Peyer's patch (tissue), 4 donors: Measurements from ENCODE around the gene BANP.
"Not testable (repeated sequence)": the region's sequence is repeated elsewhere in the genome, so short reads cannot be mapped to it uniquely, and the experiment has no call there.

Experiments
- POLR2A ChIP-seq, 2 donors: fragments of 450-650 bp; IDR thresholded peaks; one replicate each; pipeline ENCODE4 v1.5.1; 2017; ENCODE audit warnings: antibody characterized with exemption in 2 of 2, mild to moderate bottlenecking in 2 of 2, moderate library complexity in 2 of 2
- TF ChIP-seq, protein P1 (sequence below), 6 experiments: fragments of 450-650 bp in 4 of 6; fragments of 200-600 bp in 2 of 6; sonication (generic) in 1 of 6; IDR thresholded peaks; one replicate each; pipeline ENCODE4 v1.5.1; 2017 to 2019; ENCODE audit warnings: antibody characterized with exemption in 6 of 6, mild to moderate bottlenecking in 3 of 6, moderate library complexity in 1 of 6

DNA sequence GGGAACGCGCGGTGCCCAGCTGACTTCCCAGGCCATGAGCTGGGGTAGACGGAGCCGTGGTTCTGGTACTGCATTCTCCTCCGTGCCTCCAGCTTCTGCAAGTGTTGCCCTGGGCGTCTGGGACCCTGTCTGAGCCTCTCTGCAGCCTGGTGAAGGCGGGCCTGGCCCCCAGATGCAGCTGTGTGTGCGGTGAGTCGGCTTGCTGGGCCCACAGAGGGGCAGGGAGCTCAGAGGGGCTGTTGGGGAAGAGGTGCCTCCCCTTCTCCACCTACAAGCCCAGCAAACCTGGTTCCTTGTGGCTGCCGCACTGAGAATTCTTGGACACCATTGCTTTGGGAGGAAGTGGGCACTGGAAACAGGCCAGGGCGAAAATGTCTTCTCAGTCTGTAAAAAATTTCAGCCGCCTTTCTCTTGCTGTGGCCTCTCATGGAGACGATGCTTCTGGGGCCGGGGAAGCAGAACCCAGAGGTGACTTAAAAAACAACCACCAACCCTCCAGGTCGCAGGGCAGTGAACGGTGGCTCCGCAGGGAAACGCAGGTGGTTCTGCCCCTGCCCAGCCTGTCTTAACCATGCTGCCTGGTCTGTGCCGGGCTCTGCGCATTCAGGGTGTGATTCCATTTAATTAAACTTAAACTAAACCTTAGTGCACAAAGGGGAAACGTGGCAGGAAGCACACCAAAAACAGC, 163.5 kb downstream of the BANP start:
- not testable (repeated sequence) for TF ChIP-seq POLR2A (IDR thresholded peaks at IDR 0.05)
- TF ChIP-seq, protein P1, sequence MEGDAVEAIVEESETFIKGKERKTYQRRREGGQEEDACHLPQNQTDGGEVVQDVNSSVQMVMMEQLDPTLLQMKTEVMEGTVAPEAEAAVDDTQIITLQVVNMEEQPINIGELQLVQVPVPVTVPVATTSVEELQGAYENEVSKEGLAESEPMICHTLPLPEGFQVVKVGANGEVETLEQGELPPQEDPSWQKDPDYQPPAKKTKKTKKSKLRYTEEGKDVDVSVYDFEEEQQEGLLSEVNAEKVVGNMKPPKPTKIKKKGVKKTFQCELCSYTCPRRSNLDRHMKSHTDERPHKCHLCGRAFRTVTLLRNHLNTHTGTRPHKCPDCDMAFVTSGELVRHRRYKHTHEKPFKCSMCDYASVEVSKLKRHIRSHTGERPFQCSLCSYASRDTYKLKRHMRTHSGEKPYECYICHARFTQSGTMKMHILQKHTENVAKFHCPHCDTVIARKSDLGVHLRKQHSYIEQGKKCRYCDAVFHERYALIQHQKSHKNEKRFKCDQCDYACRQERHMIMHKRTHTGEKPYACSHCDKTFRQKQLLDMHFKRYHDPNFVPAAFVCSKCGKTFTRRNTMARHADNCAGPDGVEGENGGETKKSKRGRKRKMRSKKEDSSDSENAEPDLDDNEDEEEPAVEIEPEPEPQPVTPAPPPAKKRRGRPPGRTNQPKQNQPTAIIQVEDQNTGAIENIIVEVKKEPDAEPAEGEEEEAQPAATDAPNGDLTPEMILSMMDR (IDR thresholded peaks at IDR 0.05): not testable (repeated sequence)
